Heart left ventricle (tissue), 16 donors: Measurements from ENCODE around the gene RPL38. TPM values are rescaled to one million over a fixed set of nuclear protein-coding genes. Genes with fewer than 3 reads are reported as not detected.
A peak's percentile ranks its signal among the peaks of the same experiment; 100 is the strongest.

ENCODE experiments used
- ATAC-seq, 4 donors: fragments of 200-7000 bp; cut with Tn5 transposase; one replicate each; pipeline ENCODE4 v1.9.1; 2020 to 2022; ENCODE audit warnings: moderate library complexity in 4 of 4, mild to moderate bottlenecking in 3 of 4, moderate number of reproducible peaks in 1 of 4
- DNase-seq, 5 donors: peaks; one replicate each; pipeline ENCODE4 v3.0.0-alpha.2; 2020
- H3K27ac ChIP-seq, 12 donors: fragments of 200-600 bp; sonication (generic) in 4 of 12; one replicate each; pipeline versions ENCODE4 v1.5.0 to v1.8.0; 2016 to 2022; ENCODE audit warnings: mild to moderate bottlenecking in 2 of 12
- H3K27me3 ChIP-seq, 9 donors: fragments of 200-600 bp; sonication (generic) in 2 of 9; one replicate each; pipeline versions ENCODE4 v1.5.1 to v1.8.0; 2016 to 2022; ENCODE audit warnings: mild to moderate bottlenecking in 3 of 9
- H3K36me3 ChIP-seq, 9 donors: fragments of 200-600 bp; sonication (generic) in 2 of 9; one replicate each; pipeline versions ENCODE4 v1.5.0 to v1.8.0; 2018 to 2022; ENCODE audit warnings: mild to moderate bottlenecking in 2 of 9
- H3K4me1 ChIP-seq, 12 donors: fragments of 200-600 bp; sonication (generic) in 4 of 12; one replicate each; pipeline versions ENCODE4 v1.5.0 to v1.8.0; 2016 to 2022; ENCODE audit warnings: mild to moderate bottlenecking in 3 of 12
- H3K4me3 ChIP-seq, 12 donors: fragments of 200-600 bp; sonication (generic) in 4 of 12; one replicate each; pipeline versions ENCODE4 v1.5.0 to v1.8.0; 2017 to 2022; ENCODE audit warnings: mild to moderate bottlenecking in 9 of 12, moderate library complexity in 4 of 12
- H3K9me3 ChIP-seq, 12 donors: fragments of 200-600 bp; sonication (generic) in 4 of 12; one replicate each; pipeline versions ENCODE4 v1.5.0 to v1.8.0; 2016 to 2022; ENCODE audit warnings: mild to moderate bottlenecking in 1 of 12
- CTCF ChIP-seq, 12 donors: fragments of 200-600 bp; sonication (generic) in 4 of 12; IDR thresholded peaks; one replicate each; pipeline versions ENCODE4 v1.5.0 to v1.8.0; 2018 to 2022; ENCODE audit warnings: antibody characterized with exemption in 12 of 12, mild to moderate bottlenecking in 5 of 12
- POLR2A ChIP-seq, 2 donors: fragments of 450-650 bp; IDR thresholded peaks; one replicate each; pipeline ENCODE4 v1.6.1; 2017; ENCODE audit warnings: antibody characterized with exemption in 2 of 2, mild to moderate bottlenecking in 2 of 2, moderate library complexity in 2 of 2
- WGBS, 4 donors: extraction: QIAGEN DNeasy Blood & Tissue Kit in 2 of 4; methylation state at CpG; one replicate each; pipeline versions ENCODE4 v1.1.5 to v1.1.7; 2013 to 2018; 5-methylcytosine and 5-hydroxymethylcytosine counted together
- intact Hi-C, 10 donors: fragments of 100-400 bp; cut with DNase I; formaldehyde crosslinking; loops; one replicate each; pipeline versions ENCODE4 v1.11.1 to v1.14.2; 2022
- polyA plus RNA-seq, 2 donors: library from polyadenylated mRNA; stranded (reverse); fragments of 200-250 nt; gene quantifications; one replicate each; pipeline ENCODE4 v1.2.3, GENCODE V29; 2013
- total RNA-seq, 9 donors: library from RNA; depleted of rRNA in 2 of 9; stranded (reverse); fragments of >200 nt in 2 of 9; fragmentation: NEBNext Ultra II Directional in 3 of 9; extraction: Animal tissue kit (Norgen Biotek cat#: 25700) in 3 of 9; gene quantifications; one replicate each; pipeline versions ENCODE4 v1.1.0 to v1.2.4, GENCODE V29; 2016 to 2023
- donor health status: ischemic (EF 13 %, LVEDD 7.1; RV severe dilation, severe dysfunction).
- donor health status: healthy with polysubstance abuse.
- donor health status: DM: no; HTN: yes; CAD: no.
- donor health status: DM: no; HTN: no; CAD: no.
- donor health status: ischemic (EF 25% LVEDD 6.9; RV normal size, moderate dysfunction).
- donor health status: ischemic (EF 25% LVEDD 5.7; RV mildly dilated, moderate dysfunction).
- donor health status: healthy.
- donor health status: DM: yes; HTN: yes; CAD: no.
- donor health status: ischemic (EF 35%, LVEDD 5.7; RV mildly dilated, moderate dysfunction).
- donor health status: nonischemic (EF 11% LVEDD 7.7; RV severe dilation, severe dysfunction).
- donor health status: DM: yes; HTN: yes; CAD: no.
- donor health status: PGD.
- donor health status: ischemic (EF 29% LVEDD 5.4; RV normal size, mild dysfunction).
- donor health status: nonischemic (EF 23%, LVEDD 6.1; RV moderate dilation, normal function).

The RPL38 gene
- total and polyA plus RNA-seq, 11 donors = 244 to 1,830 (median 740) TPM

- no peak for TF ChIP-seq POLR2A (IDR thresholded peaks at IDR 0.05)
- no peak for TF ChIP-seq CTCF (IDR thresholded peaks at IDR 0.05)
- intact Hi-C loops = loop anchor here in 6 of 10 donors (2.0 to 10.0 kb wide), 5 partner anchors 15 to 235 kb away; partner anchors contain the start of genes BTBD17 (in 2 of the 6) and GPR142 (in 1 of the 6)
- WGBS, 4 donors = 79 to 91% (median 89%) methylated on average over 3 of the region's 3 CpGs
Measured at GRCh38 chr17:74219576-74220133, 16.2 kb downstream of the RPL38 start.

GRCh38 chr17:74220219-74220618, 16.7 kb downstream of the RPL38 start:
- H3K36me3 ChIP-seq = peaks cover 0 to 29% (median 17%) of the 10 kb centered on the region in 9 donors
- H3K27ac ChIP-seq = no peak overlapping the region
- TF ChIP-seq CTCF (IDR thresholded peaks at IDR 0.05) = no peak
- no peaks in the 10 kb centered on the region for H3K9me3 ChIP-seq
- H3K27me3 ChIP-seq = no peaks in the 10 kb centered on the region
- ATAC-seq = no peak
- intact Hi-C loops = no loop called here
- H3K4me3 ChIP-seq = no peak overlapping the region
- DNase-seq = no peak
- 88 to 96% (median 94%) methylated on average over 2 of the region's 2 CpGs for WGBS, 4 donors
- peaks cover 0 to 27% (median 10%) of the 10 kb centered on the region in 12 donors for H3K4me1 ChIP-seq

More at GRCh38 chr17:74219576-74220133, 16.2 kb downstream of the RPL38 start:
- Histone ChIP-seq H3K4me3 (no peak overlapping the region), H3K9me3 (no peaks in the 10 kb centered on the region), H3K36me3 (peaks cover 0 to 29% (median 17%) of the 10 kb centered on the region in 9 donors), H3K27ac (no peak overlapping the region), H3K27me3 (no peaks in the 10 kb centered on the region), H3K4me1 (peaks cover 0 to 33% (median 12%) of the 10 kb centered on the region in 12 donors)
- DNase-seq (no peak), ATAC-seq (no peak)

GRCh38 chr17:74220946-74221818, 17.7 kb downstream of the RPL38 start:
- no peak for TF ChIP-seq POLR2A (IDR thresholded peaks at IDR 0.05)
- H3K27me3 ChIP-seq = no peaks in the 10 kb centered on the region
- 94 to 97% (median 95%) methylated on average over 15 to 16 of the region's 16 CpGs for WGBS, 4 donors
- intact Hi-C loops = no loop called here
- H3K9me3 ChIP-seq = no peaks in the 10 kb centered on the region
- peak in 1 of 5 donors; percentile 15 for DNase-seq
- peaks cover 0 to 25% (median 8%) of the 10 kb centered on the region in 12 donors for H3K4me1 ChIP-seq
- H3K36me3 ChIP-seq = peaks cover 0 to 33% (median 17%) of the 10 kb centered on the region in 9 donors
- H3K27ac ChIP-seq = no peak overlapping the region
- ATAC-seq = no peak
- H3K4me3 ChIP-seq = no peak overlapping the region

- H3K4me1 ChIP-seq = peaks cover 0 to 14% (median 0%) of the 10 kb centered on the region in 12 donors
- WGBS, 4 donors = 94 to 95% (median 94%) methylated on average over 5 to 13 of the region's 13 CpGs
- no peaks in the 10 kb centered on the region for H3K9me3 ChIP-seq
- intact Hi-C loops = no loop called here
- H3K27ac ChIP-seq = no peak overlapping the region
- peaks cover 0 to 36% (median 19%) of the 10 kb centered on the region in 9 donors for H3K36me3 ChIP-seq
- no peak overlapping the region for H3K4me3 ChIP-seq
- ATAC-seq (no peak), DNase-seq (peak in 1 of 5 donors; percentile 18)
- no peaks in the 10 kb centered on the region for H3K27me3 ChIP-seq
- TF ChIP-seq POLR2A (IDR thresholded peaks at IDR 0.05) (no peak), CTCF (IDR thresholded peaks at IDR 0.05) (no peak)
Measured at GRCh38 chr17:74222399-74222798, 18.9 kb downstream of the RPL38 start.
